Thyroid gland (tissue), 4 donors: ENCODE measurements around the gene NPFFR1.

Experiments used
- CTCF ChIP-seq, 6 experiments: fragments of 200-600 bp in 3 of 6; fragments of 450-650 bp in 3 of 6; sonication (generic) in 3 of 6; IDR thresholded peaks; one replicate each; pipeline ENCODE4 v1.5.1; 2016 to 2019; ENCODE audit warnings: antibody characterized with exemption in 6 of 6, mild to moderate bottlenecking in 2 of 6, inconsistent platforms in 1 of 6, moderate library complexity in 1 of 6
- POLR2A ChIP-seq, 2 donors: fragments of 450-650 bp; IDR thresholded peaks; one replicate each; pipeline ENCODE4 v1.6.1; 2017; ENCODE audit warnings: antibody characterized with exemption in 2 of 2, mild to moderate bottlenecking in 2 of 2, moderate library complexity in 1 of 2

GRCh38 chr10:70260734-70261133 lies 23.1 kb downstream of the NPFFR1 start:
- no peak for TF ChIP-seq CTCF (IDR thresholded peaks at IDR 0.05)
- no peak for TF ChIP-seq POLR2A (IDR thresholded peaks at IDR 0.05)
